ENCODE measurements around the gene NAPA. TPM values are rescaled to one million over a fixed set of nuclear protein-coding genes. Genes with fewer than 3 reads are reported as not detected.

Gene NAPA
- total and polyA plus RNA-seq, 4 donors = 65.7 to 140 (median 124) TPM

DNA sequence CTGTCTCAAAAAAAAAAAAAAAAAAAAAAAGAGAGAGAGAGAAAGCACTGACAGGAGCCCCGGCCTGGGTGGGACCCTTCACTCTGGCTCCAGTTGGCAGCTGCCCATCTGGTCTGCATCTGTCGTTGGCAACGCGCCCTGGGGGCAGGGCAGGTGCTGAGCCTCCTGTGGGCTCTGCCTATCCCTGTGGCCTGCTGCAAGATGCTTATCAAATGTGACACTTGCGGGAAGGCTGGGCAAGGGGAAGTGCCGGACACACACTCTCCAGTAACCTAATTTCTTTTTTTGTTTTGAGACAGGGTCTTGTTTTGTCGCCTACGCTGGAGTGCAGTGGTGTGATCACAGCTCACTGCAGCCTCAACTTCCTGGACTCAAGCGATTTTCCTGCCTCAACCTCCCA, 20.1 kb downstream of the NAPA start:
- peaks cover 0 to 2% (median 0%) of the 10 kb centered on the region in 4 donors for H3K9me3 ChIP-seq (ENCODE audit: control insufficient read depth in 4 of 4, insufficient read depth in 3 of 4, low read length in 3 of 4)
- WGBS, 2 donors = 23 to 43% methylated on average over 9 of the region's 9 CpGs
- no peak for DNase-seq
- TF ChIP-seq, protein P1, sequence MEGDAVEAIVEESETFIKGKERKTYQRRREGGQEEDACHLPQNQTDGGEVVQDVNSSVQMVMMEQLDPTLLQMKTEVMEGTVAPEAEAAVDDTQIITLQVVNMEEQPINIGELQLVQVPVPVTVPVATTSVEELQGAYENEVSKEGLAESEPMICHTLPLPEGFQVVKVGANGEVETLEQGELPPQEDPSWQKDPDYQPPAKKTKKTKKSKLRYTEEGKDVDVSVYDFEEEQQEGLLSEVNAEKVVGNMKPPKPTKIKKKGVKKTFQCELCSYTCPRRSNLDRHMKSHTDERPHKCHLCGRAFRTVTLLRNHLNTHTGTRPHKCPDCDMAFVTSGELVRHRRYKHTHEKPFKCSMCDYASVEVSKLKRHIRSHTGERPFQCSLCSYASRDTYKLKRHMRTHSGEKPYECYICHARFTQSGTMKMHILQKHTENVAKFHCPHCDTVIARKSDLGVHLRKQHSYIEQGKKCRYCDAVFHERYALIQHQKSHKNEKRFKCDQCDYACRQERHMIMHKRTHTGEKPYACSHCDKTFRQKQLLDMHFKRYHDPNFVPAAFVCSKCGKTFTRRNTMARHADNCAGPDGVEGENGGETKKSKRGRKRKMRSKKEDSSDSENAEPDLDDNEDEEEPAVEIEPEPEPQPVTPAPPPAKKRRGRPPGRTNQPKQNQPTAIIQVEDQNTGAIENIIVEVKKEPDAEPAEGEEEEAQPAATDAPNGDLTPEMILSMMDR (IDR thresholded peaks at IDR 0.05; ENCODE audit: control extremely low read depth, extremely low read depth) = no peak
- H3K9ac ChIP-seq (ENCODE audit: insufficient read depth in 1 of 2, low read length in 2 of 2) = no peak overlapping the region
- peaks cover 0 to 86% (median 17%) of the 10 kb centered on the region in 4 donors for H3K36me3 ChIP-seq (ENCODE audit: control insufficient read depth in 4 of 4, insufficient read depth in 4 of 4, low read length in 4 of 4)
- H3K27me3 ChIP-seq (ENCODE audit: control insufficient read depth in 3 of 3, insufficient read depth in 3 of 3, low read length in 2 of 3) = no peaks in the 10 kb centered on the region
- H3K27ac ChIP-seq (ENCODE audit: low read depth in 1 of 2, low read length in 1 of 2) = no peak overlapping the region
- no peaks in the 10 kb centered on the region for H3K4me1 ChIP-seq (ENCODE audit: control insufficient read depth in 5 of 5, insufficient read depth in 5 of 5, low read length in 5 of 5)
- ATAC-seq (ENCODE audit: insufficient read depth, low FRiP score) = no peak
- H3K4me3 ChIP-seq = no peak overlapping the region

GRCh38 chr19:47494211-47494547, 20.7 kb downstream of the NAPA start:
- H3K9ac ChIP-seq (ENCODE audit: insufficient read depth in 1 of 2, low read length in 2 of 2) = no peak overlapping the region
- H3K4me3 ChIP-seq = no peak overlapping the region
- WGBS, 2 donors = 93% methylated on average over 5 of the region's 5 CpGs
- H3K4me1 ChIP-seq (ENCODE audit: control insufficient read depth in 5 of 5, insufficient read depth in 5 of 5, low read length in 5 of 5) = no peaks in the 10 kb centered on the region
- TF ChIP-seq, protein P1 (IDR thresholded peaks at IDR 0.05; ENCODE audit: control extremely low read depth, extremely low read depth) = no peak
- H3K36me3 ChIP-seq (ENCODE audit: control insufficient read depth in 4 of 4, insufficient read depth in 4 of 4, low read length in 4 of 4) = peaks cover 0 to 87% (median 20%) of the 10 kb centered on the region in 4 donors
- DNase-seq (no peak), ATAC-seq (ENCODE audit: insufficient read depth, low FRiP score) (no peak)
- H3K27me3 ChIP-seq (ENCODE audit: control insufficient read depth in 3 of 3, insufficient read depth in 3 of 3, low read length in 2 of 3) = no peaks in the 10 kb centered on the region
- H3K27ac ChIP-seq (ENCODE audit: low read depth in 1 of 2, low read length in 1 of 2) = no peak overlapping the region
- peaks cover 0 to 2% (median 0%) of the 10 kb centered on the region in 4 donors for H3K9me3 ChIP-seq (ENCODE audit: control insufficient read depth in 4 of 4, insufficient read depth in 3 of 4, low read length in 3 of 4)

DNA sequence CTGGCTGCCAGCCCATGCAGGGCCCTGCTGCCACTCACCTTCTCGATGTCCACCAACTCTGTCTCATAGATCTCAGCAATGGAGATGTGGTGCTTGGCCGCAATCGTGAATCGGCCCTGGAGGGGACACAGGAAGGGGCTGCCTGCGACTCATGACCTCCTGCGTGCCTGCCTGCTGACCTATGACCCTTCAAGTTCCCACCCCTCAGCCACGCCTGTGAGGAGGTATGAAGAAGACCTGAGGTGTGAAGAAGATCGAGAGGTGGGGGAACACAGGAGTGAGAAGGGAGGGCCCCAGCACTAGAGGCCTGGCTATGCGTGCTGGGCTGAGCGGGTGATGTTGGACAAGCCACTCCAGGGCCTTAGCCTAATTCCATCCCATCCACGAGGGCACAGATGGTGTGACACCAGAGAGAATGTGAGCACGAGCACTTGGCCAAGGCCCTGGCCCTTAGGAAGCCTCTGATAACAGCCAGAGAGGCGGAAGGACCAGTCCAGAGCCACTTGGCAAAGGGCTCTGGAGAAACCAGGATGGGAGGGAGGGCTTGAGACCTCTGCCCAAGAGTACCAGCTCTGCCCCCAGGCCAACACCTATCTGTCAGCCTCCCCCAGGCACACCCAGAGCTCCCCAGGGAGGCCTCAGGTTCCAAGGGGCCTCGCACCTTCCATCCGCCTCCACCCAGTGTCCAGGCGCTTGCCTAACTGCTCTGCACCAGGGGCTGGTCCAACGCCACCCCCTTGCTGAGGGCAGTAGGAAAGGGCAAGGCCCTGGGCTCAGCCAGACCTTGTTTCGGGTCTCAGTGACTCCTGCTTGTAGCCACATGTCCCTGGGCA, 21.3 kb downstream of the NAPA start:
- WGBS, 2 donors = 86 to 94% methylated on average over 18 of the region's 18 CpGs
- Histone ChIP-seq H3K9me3 (ENCODE audit: control insufficient read depth in 4 of 4, insufficient read depth in 3 of 4, low read length in 3 of 4) (peaks cover 0 to 2% (median 0%) of the 10 kb centered on the region in 4 donors), H3K4me3 (no peak overlapping the region), H3K9ac (ENCODE audit: insufficient read depth in 1 of 2, low read length in 2 of 2) (no peak overlapping the region), H3K27me3 (ENCODE audit: control insufficient read depth in 3 of 3, insufficient read depth in 3 of 3, low read length in 2 of 3) (no peaks in the 10 kb centered on the region), H3K27ac (ENCODE audit: low read depth in 1 of 2, low read length in 1 of 2) (no peak overlapping the region), H3K4me1 (ENCODE audit: control insufficient read depth in 5 of 5, insufficient read depth in 5 of 5, low read length in 5 of 5) (no peaks in the 10 kb centered on the region), H3K36me3 (ENCODE audit: control insufficient read depth in 4 of 4, insufficient read depth in 4 of 4, low read length in 4 of 4) (peaks cover 0 to 86% (median 22%) of the 10 kb centered on the region in 4 donors)
- TF ChIP-seq, protein P1 (IDR thresholded peaks at IDR 0.05; ENCODE audit: control extremely low read depth, extremely low read depth) = no peak
- ATAC-seq (ENCODE audit: insufficient read depth, low FRiP score) (no peak), DNase-seq (no peak)
